ENCODE results near the gene LDLRAD4.

GRCh38 chr18:13594551-13594950 lies 376.0 kb downstream of the LDLRAD4 start:
- TF ChIP-seq ZFX (IDR thresholded peaks at IDR 0.05): no peak
- TF ChIP-seq CTCF (conservative IDR thresholded peaks at IDR 0.05): no peak
